ENCODE data around the gene USP21.

USP21 gene

GRCh38 chr1:161209790-161210409, 50.6 kb downstream of the USP21 start:
- H3K4me3 ChIP-seq (ENCODE audit: low read depth in 1 of 2, low read length in 2 of 2) = no peak overlapping the region
- H3K27ac ChIP-seq (ENCODE audit: low read length) = no peak overlapping the region
- DNase-seq (peak; percentile 73), ATAC-seq (ENCODE audit: insufficient read depth, low read depth) (peak; percentile 89)
- TF ChIP-seq EZH2 (IDR thresholded peaks at IDR 0.05; ENCODE audit: borderline replicate concordance, low read depth, low read length, severe bottlenecking) (no peak), CTCF (IDR thresholded peaks at IDR 0.05; ENCODE audit: borderline replicate concordance, extremely low read depth, low read length, poor library complexity, severe bottlenecking) (peak; percentile 91)
- no peak overlapping the region for H3K4me2 ChIP-seq (ENCODE audit: insufficient read depth, low read length)
- H2AFZ ChIP-seq (ENCODE audit: low read depth, low read length) = no peak overlapping the region
- peaks cover 92% of the 10 kb centered on the region for H3K36me3 ChIP-seq (ENCODE audit: insufficient read depth, low read length)
- no peaks in the 10 kb centered on the region for H3K9me3 ChIP-seq (ENCODE audit: insufficient read depth, low read length, severe bottlenecking)
- H4K20me1 ChIP-seq (ENCODE audit: insufficient read depth, low read length) = no peaks in the 10 kb centered on the region
- no peak overlapping the region for H3K9ac ChIP-seq (ENCODE audit: low read depth, low read length)
- H3K27me3 ChIP-seq (ENCODE audit: insufficient read depth, low read length, poor library complexity) = no peaks in the 10 kb centered on the region
- no peaks in the 10 kb centered on the region for H3K4me1 ChIP-seq (ENCODE audit: insufficient read depth, low read length)
- H3K79me2 ChIP-seq (ENCODE audit: insufficient read depth, low read length) = peaks cover 10% of the 10 kb centered on the region

GRCh38 chr1:161214369-161214768, 55.1 kb downstream of the USP21 start:
- H3K79me2 ChIP-seq (ENCODE audit: insufficient read depth, low read length) = no peaks in the 10 kb centered on the region
- no peak overlapping the region for H3K4me3 ChIP-seq (ENCODE audit: low read depth in 1 of 2, low read length in 2 of 2)
- TF ChIP-seq EZH2 (IDR thresholded peaks at IDR 0.05; ENCODE audit: borderline replicate concordance, low read depth, low read length, severe bottlenecking) (no peak), CTCF (IDR thresholded peaks at IDR 0.05; ENCODE audit: borderline replicate concordance, extremely low read depth, low read length, poor library complexity, severe bottlenecking) (no peak)
- no peak overlapping the region for H2AFZ ChIP-seq (ENCODE audit: low read depth, low read length)
- no peaks in the 10 kb centered on the region for H3K4me1 ChIP-seq (ENCODE audit: insufficient read depth, low read length)
- DNase-seq (no peak), ATAC-seq (ENCODE audit: insufficient read depth, low read depth) (no peak)
- peaks cover 56% of the 10 kb centered on the region for H3K36me3 ChIP-seq (ENCODE audit: insufficient read depth, low read length)
- no peaks in the 10 kb centered on the region for H4K20me1 ChIP-seq (ENCODE audit: insufficient read depth, low read length)
- H3K9ac ChIP-seq (ENCODE audit: low read depth, low read length) = no peak overlapping the region
- no peaks in the 10 kb centered on the region for H3K9me3 ChIP-seq (ENCODE audit: insufficient read depth, low read length, severe bottlenecking)
- H3K4me2 ChIP-seq (ENCODE audit: insufficient read depth, low read length) = no peak overlapping the region
- H3K27me3 ChIP-seq (ENCODE audit: insufficient read depth, low read length, poor library complexity) = no peaks in the 10 kb centered on the region
- H3K27ac ChIP-seq (ENCODE audit: low read length) = no peak overlapping the region

- no peak within 1 kb of the TSS for H3K9ac ChIP-seq (ENCODE audit: low read depth, low read length)
- DNase-seq = no peak
Measured at GRCh38 chr1:161215076-161215475, 55.8 kb downstream of the USP21 start, which contains the start of gene FCER1G. FCER1G (plus strand) TSS chr1:161215295; CDS start chr1:161215322, 27 bp downstream.

More at GRCh38 chr1:161215076-161215475, 55.8 kb downstream of the USP21 start, which contains the start of gene FCER1G:
- Histone ChIP-seq H3K27ac (ENCODE audit: low read length) (no peak within 1 kb of the TSS), H3K27me3 (ENCODE audit: insufficient read depth, low read length, poor library complexity) (no peaks in the 10 kb centered on the region), H2AFZ (ENCODE audit: low read depth, low read length) (no peak within 1 kb of the TSS), H3K36me3 (ENCODE audit: insufficient read depth, low read length) (peaks cover 49% of the 10 kb centered on the region), H3K4me1 (ENCODE audit: insufficient read depth, low read length) (no peaks in the 10 kb centered on the region), H3K79me2 (ENCODE audit: insufficient read depth, low read length) (no peaks in the 10 kb centered on the region), H3K9me3 (ENCODE audit: insufficient read depth, low read length, severe bottlenecking) (no peaks in the 10 kb centered on the region), H3K4me2 (ENCODE audit: insufficient read depth, low read length) (no peak within 1 kb of the TSS), H3K4me3 (ENCODE audit: low read depth in 1 of 2, low read length in 2 of 2) (no peak within 1 kb of the TSS), H4K20me1 (ENCODE audit: insufficient read depth, low read length) (no peaks in the 10 kb centered on the region)
- ATAC-seq (ENCODE audit: insufficient read depth, low read depth) = peak; percentile 31; the same call in 1 of the 3 replicates
- TF ChIP-seq EZH2 (IDR thresholded peaks at IDR 0.05; ENCODE audit: borderline replicate concordance, low read depth, low read length, severe bottlenecking) (no peak), CTCF (IDR thresholded peaks at IDR 0.05; ENCODE audit: borderline replicate concordance, extremely low read depth, low read length, poor library complexity, severe bottlenecking) (no peak)
